Tibial nerve (tissue), 3 donors: ENCODE data around the gene FTH1.

Source experiments
- POLR2A ChIP-seq, 2 donors: fragments of 450-650 bp; IDR thresholded peaks; one replicate each; pipeline ENCODE4 v1.6.1; 2017; ENCODE audit warnings: antibody characterized with exemption in 2 of 2, mild to moderate bottlenecking in 2 of 2, moderate library complexity in 2 of 2
- TF ChIP-seq, protein P1 (sequence below), 5 experiments: fragments of 200-600 bp in 3 of 5; fragments of 450-650 bp in 2 of 5; sonication (generic) in 3 of 5; IDR thresholded peaks; one replicate each; pipeline ENCODE4 v1.5.1; 2016 to 2019; ENCODE audit warnings: antibody characterized with exemption in 5 of 5, mild to moderate bottlenecking in 3 of 5, moderate library complexity in 2 of 5

DNA sequence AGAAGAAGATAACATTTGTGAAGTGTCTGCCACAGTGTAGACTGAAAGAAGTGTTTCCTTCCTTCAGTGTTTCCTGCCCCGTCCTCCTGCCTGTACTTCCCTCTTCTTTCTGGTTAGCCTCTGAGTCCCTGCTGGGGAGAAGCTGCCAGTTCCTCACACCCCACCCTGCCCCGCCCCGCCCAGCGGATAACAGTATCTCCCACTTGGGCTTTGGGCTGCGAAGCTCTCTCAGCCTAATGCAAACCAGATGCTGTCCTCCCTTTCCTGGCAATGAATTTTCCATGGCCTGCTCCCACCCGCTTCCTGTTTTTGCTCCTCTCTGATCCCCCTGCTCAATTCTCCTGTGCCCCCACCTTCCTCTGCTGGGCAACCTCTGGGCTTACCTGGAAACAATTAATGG lies 44.9 kb downstream of the FTH1 start:
- peak in 1 of 2 donors; percentile 25 for TF ChIP-seq POLR2A (IDR thresholded peaks at IDR 0.05)
- TF ChIP-seq, protein P1, sequence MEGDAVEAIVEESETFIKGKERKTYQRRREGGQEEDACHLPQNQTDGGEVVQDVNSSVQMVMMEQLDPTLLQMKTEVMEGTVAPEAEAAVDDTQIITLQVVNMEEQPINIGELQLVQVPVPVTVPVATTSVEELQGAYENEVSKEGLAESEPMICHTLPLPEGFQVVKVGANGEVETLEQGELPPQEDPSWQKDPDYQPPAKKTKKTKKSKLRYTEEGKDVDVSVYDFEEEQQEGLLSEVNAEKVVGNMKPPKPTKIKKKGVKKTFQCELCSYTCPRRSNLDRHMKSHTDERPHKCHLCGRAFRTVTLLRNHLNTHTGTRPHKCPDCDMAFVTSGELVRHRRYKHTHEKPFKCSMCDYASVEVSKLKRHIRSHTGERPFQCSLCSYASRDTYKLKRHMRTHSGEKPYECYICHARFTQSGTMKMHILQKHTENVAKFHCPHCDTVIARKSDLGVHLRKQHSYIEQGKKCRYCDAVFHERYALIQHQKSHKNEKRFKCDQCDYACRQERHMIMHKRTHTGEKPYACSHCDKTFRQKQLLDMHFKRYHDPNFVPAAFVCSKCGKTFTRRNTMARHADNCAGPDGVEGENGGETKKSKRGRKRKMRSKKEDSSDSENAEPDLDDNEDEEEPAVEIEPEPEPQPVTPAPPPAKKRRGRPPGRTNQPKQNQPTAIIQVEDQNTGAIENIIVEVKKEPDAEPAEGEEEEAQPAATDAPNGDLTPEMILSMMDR (IDR thresholded peaks at IDR 0.05) = no peak
